Hematopoietic multipotent progenitor cell treated with erythropoietin and hydrocortisone succinate and interleukin-3 and kit ligand, for 4 days (in vitro differentiated cells): ENCODE measurements around the gene DAB2IP.

Experiments used
- DNase-seq: peaks from one replicate; pipeline ENCODE4 v3.0.0-alpha.2; 2015

The DAB2IP gene

DNA sequence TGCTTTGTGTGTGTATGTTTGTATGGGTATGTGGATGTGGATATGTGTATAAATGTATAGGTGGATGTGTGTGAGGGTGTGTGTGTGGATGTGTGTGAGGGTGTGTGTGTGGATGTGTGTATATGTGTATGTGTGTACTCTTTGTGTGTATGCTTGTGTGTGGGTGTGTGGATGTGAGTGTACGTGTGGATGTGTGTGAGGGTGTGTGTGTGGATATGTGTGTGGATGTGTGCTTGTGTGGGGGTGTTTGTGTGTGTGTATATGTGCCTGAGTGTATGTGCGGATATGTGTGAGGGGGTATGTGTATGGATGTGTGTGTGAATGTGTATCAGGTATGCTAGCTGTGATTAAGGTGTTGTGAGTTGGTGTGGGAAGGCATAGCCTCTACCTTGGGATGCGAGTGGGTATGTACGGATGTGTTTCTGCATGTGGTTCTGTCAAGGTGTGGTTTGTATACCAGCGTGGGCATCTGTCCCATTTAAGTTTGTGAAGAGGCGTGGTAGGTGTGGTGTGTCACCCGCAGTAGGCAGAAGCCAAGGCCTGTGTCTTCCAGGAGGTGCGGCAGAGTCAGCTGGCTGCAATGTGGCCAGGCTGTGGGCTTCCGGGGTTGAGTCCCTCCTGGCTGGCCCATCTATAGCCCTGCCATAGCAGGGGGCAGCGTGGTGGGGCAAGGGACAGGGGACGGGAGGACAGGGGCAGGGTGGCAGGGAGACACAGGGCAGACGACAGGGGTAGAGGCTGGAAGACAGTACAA is 155.8 kb downstream of the DAB2IP start:
- no peak for DNase-seq

DNA sequence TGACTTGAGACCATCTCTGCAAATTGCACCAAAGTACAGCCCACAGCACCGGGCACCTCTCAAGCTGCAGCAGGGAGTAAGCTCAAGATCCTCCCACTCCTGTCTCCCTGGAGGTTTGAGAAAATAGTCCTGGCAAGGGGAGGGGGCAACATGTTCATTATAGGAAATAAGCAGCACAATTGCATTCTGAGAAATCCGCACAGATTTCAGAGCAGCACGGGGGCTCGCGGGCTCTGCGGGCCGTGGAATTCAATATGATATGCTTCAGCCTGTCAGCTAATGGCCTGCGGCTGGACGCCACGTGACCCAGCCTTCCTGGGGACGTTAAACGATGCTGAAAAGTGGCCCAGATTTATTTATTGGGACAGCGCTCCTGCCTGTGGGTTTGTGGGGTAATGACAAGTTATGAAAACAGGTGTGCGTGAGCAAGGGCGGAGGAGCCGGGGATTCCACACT is 156.4 kb downstream of the DAB2IP start:
- no peak for DNase-seq

DNA sequence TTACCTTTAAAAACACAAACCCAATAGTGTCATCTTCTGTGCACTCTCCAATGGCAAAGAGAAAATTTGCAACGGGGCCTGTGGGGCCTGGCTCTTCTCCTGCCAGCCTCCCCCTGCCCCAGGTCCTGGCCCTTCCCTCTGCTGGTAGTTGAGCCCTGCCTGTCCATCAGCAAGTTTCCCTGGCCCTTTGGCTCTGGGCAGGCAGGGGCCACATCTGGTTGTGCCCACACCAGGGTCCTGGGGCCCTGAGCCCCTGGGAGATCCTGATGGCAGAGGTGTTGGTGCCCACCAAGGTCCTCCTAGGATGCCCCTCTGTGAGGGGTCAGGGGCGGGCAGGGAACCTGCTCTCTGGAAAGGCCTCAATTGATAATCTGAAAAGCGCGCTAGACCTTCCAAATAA is 157.3 kb downstream of the DAB2IP start:
- DNase-seq: no peak

DNA sequence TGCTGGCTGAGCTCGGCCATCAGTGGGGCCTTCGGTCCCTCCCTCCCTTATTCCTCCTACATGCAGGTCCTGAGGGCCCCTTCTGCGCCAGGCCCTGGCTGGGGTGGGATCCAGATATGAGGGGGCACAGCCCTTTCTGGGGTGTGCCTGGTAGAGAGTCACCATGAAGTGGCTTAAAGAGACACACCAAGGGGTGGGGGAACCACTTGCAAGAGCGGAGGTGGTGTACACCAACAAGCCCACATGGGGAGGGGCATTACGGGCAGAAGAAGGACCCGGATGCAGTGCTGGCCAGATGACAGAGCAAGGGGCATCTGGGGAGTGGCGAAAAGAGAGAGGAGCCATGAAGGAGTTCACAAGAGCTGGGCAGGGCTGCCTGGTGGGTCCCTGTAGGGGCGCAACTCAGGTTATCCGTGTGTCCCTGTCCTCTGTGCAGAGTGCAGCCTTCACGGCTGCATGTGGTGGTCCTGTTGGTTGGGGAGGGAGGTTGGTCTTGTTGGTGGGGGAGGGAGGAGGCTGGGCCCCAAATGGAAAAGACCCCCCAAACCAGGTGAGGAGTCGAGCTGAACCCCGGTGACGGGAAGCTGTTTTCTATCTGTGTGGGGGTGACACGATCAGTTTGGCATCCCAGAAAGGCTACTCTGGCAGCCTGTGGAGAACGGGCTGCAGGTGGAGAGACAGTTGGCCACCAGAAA is 158.1 kb downstream of the DAB2IP start:
- no peak for DNase-seq

DNA sequence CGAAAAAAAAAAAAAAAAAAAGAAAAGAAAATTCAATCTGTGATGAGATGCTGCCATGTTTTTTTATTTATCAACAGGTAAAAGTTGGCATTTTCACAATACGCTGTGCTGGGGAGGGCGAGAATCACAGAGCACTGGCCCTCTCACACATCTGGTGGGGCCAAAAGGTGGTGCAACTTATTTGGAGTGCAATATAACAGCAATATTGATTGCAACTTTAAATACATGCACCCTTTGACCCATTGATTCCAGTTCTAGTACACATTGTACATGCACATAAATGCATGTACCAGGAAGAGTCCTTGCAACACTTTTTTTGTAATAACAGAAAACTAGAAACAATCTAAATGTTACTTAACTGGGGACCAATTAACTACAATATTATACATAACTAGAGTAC is 159.1 kb downstream of the DAB2IP start:
- no peak for DNase-seq

DNA sequence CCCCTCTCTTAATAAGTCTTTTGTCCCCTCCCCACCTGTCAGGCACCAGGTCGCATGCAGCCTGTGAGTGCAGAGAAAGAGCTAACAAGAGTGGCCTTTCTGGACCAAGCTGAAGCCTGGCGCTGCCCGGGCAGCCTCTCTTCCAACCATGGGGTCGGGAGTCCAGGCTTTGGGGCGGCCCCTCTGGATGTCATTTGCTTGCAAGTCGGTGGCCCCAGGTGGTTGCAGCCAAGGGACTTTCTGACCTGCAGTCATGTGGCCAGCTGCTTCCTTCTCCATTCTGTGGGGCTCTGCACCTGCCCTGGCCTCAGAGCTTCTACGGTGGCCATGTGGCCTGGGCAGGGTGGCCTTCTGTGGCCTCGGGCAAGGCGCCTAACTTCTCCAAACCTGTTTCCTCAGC is 159.7 kb downstream of the DAB2IP start:
- no peak for DNase-seq

DNA sequence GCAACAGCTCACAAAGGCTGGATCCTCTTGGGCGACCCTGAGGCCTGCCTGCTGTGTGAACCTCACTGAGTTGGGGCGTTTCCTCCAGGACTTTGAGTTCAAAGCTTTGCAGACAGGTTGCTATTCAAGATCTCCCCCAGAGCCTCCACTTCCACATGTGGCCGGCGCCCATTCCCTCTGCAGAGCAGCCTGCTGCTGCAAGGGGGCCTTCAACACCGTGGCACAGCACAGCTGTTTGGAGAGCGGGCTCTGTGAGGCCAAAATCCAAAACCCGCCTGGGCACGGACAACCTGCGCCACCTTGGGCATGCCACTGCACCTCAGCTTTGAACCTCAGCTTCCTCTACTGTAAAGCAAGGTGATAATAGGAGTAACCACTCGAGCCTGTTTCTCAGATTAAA is 160.3 kb downstream of the DAB2IP start:
- no peak for DNase-seq

DNA sequence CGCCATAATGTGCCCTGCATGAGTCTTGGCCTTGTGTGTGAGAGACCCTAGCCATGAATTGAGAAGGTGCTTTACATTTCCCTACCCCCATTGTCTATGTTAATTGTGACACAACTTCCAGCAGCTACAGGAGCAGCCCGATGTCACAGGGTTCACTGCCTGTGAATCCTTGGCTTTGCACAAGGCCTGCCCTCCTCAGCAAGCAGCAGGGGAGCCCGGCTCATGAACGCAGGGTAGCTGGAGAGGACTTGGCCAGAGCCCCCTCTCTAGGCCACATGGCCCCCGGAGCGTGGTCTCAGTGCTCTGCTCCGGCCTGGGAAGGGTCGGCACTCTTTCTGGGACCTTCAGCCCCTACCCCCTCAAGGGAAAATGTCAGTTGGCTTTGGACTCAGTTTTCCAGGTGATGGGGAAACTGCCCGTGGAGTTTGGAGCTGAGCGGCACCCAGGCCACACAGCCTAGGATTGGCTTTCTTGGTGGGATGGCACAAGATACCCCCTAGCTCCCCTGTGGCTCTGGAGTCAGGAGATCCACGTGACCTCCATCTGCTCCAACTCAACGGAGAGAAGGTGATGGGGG is 160.8 kb downstream of the DAB2IP start:
- no peak for DNase-seq

DNA sequence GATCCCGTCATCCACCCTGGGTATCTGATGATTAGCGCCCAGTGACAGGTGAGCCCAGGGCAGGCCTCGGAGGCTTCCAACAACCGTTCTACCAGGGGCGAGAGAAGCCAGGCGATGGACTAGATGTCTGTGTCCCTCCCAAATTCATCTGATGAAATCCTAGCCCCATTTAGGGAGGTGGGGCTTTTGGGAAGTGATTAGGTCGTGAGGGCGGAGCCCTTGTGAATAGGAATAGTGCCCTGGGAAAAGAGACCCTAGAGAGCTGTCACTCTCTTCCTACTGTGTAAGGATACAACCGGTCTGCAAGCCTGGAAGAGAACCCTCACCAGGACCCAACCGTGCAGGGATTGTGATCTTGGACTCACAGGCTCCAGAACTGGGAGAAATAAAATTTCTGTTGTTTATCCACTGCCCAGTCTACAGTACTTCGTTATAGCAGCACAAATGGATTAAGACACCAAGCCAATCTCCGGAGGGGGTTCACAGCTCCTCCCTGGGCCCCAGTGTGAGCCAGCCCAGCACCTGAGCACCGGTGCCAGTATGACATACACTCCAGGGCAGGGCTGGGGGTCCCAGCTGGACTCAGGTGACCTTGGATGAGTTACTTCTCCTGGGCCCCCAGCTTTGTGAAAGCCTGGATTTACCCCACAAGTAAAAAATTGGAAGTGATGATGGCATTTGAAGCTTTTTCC is 162.2 kb downstream of the DAB2IP start:
- DNase-seq: no peak

DNA sequence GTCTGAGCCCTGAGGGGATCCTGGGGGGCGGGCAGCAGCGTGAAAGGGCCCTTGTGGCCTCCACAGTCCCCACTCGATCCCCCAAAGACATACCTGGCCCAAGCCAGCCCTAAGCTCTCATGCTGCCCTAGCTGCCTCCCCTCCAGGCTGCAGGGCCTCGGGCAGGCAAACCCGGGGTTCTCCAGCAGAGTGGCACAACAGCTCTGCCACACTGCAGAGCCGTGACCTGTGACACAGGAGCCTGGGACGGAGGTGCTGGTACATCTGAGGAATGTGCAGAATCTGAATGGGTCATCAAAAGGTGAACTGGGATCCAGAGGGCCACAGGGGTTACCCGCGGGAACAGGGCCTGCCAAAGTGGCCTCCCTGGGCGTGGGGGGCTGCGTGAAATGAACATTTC is 163.2 kb downstream of the DAB2IP start:
- DNase-seq: no peak

DNA sequence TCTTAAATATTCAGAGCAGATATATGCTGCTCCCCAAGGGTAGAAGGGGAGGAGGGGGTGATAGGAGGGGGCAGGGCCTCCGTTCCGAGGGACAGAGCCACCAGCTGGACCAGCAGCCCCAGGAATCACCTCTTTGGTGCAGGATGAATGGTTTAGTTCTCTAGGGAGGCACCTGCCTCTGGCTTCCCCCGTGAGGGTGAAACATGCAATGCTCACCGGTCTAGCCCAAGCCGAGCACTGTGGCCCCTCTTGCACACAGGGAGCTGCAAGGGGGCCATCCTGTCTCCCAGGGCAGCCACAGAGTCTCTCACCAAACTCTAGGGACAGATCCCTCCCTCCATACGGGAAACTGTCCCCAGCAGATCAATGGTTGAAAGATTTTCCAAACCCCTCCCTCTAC is 163.7 kb downstream of the DAB2IP start:
- no peak for DNase-seq

DNA sequence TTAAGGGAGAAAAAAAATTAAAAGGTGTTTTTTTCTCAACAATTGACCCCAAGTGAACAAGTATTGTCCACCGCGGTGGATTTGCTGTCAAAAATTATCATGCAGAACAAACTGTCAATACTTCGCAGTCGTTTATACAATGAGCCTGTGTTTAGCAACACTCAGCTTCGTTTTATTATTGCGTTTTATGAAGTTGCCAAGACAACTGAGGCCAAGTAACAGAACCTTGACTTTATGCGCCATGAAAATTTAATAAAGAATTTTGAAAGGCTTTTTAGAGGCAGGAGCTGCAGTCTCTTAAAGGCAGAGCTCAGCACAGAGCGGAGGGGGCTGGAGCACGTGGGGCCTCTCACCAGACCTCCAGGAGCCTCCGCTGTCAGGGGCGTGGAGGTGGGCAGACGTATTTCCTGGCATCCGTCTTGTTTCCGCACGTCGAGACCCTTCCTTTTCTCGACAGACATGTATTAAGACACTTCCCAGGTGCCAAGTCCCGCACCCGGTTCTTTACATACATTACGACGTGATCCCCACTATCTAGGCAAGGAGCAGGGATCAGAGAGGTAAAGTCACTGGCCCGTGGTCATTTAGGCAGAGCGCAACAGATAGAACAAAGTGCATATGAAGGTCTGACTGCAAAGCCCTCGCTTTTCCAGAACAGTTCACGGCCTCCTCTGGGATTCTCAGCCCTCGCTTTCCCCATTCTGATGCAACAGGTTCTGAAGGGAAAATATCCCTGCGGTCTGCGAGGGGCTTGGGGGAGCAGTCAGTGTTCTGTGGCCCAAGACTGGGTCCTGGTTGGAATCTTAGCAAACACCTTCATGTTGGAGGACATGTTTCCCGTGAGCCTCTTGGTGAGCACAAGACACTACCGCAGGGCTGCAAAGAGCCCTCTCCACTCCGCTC is 164.4 kb downstream of the DAB2IP start:
- no peak for DNase-seq

DNA sequence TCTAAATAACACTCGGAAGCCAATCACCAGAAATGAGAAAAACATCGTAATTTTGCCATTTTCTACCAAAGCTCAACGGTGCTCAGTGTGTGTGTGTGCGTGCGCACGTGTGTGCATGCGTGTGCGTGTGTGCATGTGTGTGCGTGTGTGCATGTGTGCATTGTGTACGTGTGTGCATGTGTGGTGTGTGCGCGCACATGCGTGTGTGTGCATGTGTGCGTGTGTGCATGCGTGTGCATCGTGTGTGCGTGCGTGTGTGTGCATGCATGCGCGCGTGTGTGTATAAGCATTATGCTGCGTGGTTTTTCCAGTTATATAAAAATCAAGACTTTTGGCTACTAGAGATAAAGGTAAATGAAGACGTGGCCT is 165.0 kb downstream of the DAB2IP start:
- DNase-seq: no peak

DNA sequence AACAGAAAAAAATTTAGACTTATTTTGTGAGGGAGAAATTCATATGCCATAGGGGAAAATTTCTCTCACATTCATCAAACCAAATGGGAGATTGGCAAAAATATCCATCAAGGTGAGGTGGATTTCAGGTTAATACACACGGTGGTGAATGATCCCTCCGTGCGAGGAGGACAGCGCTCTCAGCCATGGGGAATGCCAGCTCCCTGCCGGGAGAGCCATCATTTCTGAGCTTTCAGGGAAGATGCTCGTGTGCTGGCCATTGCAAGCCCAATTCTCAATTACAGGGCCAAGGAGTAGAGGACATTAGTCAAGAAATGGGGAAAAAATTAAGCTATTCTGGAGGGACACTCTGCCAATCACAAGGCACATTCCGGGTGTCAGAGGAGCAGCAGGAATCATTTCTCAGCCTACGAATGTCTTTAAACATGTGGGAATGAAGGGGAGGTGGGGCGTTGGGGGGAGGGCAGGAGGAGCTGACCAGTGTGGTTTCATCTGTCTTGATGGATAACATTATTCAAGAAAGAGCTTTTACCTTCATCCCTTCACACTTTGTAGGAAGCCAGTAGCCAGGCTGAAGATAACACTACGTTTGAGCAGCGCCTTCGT is 165.5 kb downstream of the DAB2IP start:
- peak; percentile 46 for DNase-seq

DNA sequence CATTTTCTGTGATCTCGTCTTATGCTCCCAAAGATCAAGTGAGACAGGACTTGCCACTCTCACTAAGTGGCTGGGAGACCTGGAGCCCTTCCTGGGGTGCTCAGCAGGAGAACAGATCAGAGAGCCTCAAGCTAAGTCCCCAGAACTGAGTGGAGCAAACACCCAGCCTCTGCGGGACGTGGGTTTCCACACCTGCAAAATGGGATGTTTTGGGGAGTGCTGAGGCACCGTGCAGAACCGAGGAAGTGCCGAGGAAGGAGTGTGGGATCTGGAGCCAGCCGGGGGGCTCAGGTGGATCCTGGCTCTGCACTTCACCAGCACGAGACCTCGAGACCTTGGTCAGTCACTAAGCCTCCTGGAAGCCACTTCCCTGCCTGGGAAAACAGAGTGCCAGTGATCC is 166.0 kb downstream of the DAB2IP start:
- DNase-seq: no peak

DNA sequence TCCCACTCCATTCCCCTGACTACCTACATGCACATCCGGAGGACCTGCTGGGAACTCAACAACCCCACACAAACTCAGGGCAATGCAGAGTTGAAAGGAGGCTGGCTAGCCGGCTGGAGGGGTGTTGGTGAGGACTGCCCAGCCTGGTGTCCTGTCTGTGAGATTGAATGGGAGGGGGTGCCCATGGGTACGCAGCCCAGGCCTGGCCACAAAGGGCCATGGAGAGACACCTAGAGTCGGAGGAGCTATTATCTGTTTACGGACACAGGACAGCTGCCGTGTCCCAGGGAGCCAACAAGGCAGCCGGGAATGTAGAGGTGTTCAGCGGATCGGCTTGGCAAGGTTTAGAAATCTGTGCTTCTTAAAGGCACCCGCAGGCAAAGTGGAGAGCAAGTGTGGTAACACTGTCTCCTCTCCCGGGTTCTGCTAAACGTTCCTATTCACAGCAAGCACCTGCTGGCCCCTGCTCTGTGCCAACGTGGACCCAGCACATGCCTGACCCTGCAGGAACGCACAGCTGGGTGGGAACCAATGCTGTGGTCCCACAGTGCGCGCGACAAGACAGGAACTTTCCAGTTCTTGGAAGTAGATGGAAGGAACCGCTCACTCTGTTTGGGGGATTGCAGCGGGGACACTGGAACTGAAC is 166.7 kb downstream of the DAB2IP start:
- no peak for DNase-seq

DNA sequence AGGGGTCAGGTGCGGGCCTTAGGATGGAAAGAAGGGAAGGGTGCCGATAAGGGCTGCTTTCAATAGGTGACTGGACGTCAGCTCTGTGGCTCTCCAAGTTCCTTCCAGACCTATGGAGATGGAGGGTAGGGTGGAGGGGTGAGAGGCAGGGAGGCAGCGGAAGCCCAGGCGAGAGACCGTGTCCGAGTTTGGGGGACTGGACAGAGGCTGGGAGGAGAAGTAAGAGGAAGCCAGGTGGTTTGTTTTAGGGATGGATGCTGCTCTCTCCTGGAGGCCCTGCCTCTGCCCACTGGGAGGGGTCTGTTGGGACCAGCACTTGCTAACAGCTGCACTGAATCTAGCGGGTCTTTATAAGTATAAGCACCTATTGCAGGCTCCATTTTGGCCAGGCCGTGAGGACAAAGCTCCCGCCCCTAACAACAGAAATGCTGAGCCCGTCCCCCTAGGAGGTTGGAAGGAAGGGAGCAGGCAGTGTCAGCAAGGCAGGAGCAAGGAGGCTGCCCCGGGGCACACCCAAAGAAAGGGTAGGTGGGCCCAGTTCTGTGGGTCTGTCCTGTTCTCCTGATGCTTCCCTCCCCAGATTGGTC is 167.5 kb downstream of the DAB2IP start:
- DNase-seq: peak; percentile 56

DNA sequence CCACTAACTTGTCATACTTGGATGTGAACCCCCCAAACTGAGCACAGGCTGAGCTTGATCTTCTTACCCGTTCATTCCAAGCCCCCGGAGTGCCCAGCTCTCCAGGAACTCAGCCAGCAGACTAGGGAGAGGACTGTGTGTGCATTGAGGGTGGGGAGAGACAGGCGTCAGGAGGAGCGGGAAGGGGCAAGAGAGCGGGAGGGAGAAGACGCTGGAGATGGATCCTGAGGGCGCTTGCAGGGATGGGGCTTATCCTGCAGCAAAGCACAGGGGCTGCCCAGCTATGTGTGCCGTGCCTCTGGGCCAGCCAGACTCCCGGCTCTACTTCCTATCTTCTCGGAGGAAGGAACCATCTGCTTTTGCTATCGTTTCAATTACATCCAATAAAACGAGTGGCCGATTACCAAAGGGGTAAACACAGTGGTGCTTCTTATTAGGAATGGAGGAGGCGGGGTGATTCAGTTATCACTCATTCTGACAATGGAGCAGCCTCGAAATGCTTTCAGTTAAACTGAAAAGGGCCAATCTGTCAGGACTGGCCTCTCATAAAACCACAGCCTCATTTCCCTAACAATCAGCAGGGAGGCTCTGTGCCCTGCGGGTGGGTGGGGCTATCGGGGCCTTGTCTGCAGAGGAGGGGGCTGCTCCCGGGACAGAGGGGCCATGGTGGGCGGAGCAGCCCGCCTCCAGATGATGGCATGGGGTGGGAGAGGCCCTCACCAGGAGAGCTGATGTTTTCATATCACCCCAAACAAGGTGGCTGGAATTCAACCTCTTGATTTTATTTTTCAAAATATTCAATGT is 168.2 kb downstream of the DAB2IP start:
- peak; percentile 97 for DNase-seq

DNA sequence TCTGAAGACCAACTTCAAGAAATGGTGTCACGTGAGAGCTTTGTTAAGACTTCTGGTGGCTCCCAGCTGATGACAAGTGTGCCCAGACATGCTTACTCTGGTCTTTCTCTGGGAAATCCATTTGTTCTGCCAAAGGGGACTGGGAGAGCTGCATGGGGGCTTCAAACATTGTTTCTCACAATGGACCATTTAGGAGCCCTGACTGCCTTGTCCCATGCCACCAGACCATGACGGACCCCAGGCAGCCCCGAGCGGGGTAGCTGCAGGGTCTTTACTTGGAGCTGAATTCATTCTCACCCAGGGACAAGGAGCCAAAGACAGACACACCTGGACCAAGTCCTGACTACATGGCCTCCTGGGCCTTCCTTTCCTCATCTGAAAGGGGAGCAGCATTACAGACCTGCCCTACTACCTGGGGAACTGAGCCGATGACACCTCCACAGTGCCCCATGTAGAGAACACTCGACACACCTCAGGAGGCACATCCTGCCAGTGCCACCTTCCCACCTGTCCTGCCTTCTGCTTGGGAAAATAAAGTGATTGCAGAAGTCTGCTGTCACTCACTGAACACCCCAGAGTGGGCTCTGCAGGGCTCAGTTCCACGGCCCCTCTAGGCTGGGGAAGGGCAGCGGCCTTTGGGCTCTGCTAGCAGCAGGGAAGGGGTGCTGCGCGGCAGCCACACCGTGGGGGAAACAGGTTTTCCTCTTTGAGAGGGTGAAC is 169.0 kb downstream of the DAB2IP start:
- no peak for DNase-seq

DNA sequence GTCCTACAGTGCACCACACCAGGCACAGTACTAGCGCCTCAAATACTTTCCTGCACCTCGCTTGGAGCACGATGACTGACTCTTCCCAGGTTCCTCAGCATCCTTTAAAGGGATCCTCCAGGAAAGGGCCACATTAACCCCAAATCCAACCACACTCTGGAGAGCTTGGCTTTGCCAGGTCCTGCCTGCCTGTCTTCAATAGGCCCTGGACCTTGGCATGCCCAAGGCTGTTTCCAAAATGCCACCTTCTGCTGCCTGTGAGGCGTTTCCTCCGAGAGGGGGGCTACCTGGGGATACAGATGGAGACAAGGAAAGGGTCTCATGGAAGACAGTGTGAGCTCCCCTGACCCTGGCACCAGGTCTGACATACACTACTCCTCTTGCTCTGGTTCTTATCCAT is 169.9 kb downstream of the DAB2IP start:
- DNase-seq: no peak
